ENCODE results near the gene CLEC9A. TPM values are rescaled to one million over a fixed set of nuclear protein-coding genes. Genes with fewer than 3 reads are reported as not detected.

The CLEC9A gene
- total RNA-seq, 1 donor from 2014 or later, result not detected

DNA sequence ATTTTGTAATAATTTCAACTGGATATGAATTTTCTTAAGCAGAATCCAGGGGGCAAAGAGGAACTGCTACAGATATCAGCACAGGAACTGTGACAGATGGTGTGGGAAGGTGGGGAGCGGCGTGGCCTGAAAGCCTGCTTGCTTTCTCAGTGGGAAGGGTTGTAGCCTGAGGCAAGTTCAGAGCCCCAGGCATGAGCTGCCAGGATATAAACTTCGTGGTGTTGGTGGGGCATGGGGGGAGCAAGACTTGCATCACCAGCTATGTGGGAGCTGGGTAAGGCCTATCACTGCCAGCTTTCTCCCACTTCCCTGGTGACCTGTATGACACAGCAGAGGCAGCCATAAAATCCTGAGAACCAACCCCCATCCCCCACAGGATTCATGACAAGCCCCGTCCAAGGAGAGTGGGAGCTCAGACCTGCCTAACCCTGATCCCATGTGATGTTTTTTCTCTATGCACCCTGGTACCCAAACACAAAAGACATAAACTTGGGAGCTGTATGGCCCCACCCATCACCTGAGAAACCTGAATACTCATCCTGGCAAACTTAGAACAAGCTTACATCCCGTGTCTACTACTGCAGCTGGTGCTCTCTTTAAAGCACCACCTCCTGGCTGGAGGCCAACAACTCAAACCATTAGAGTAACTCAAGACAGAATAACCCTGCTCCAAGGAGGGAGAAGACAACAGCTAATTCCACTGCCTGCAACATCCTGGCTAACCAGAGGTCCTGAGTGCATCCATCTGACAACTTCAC is 51.8 kb downstream of the CLEC9A start:
- Mint-ChIP-seq H3K4me3 (ENCODE audit: low read depth) (no peak overlapping the region), H3K36me3 (ENCODE audit: insufficient read depth) (peaks cover 3% of the 10 kb centered on the region), H3K4me1 (ENCODE audit: low read depth) (peaks cover 3% of the 10 kb centered on the region), H3K27ac (no peak overlapping the region), H3K9me3 (ENCODE audit: low read depth) (peaks cover 21% of the 10 kb centered on the region), H3K27me3 (no peaks in the 10 kb centered on the region)
- DNase-seq (ENCODE audit: low spot score, unreplicated experiment), result no peak
- TF ChIP-seq, protein P1, sequence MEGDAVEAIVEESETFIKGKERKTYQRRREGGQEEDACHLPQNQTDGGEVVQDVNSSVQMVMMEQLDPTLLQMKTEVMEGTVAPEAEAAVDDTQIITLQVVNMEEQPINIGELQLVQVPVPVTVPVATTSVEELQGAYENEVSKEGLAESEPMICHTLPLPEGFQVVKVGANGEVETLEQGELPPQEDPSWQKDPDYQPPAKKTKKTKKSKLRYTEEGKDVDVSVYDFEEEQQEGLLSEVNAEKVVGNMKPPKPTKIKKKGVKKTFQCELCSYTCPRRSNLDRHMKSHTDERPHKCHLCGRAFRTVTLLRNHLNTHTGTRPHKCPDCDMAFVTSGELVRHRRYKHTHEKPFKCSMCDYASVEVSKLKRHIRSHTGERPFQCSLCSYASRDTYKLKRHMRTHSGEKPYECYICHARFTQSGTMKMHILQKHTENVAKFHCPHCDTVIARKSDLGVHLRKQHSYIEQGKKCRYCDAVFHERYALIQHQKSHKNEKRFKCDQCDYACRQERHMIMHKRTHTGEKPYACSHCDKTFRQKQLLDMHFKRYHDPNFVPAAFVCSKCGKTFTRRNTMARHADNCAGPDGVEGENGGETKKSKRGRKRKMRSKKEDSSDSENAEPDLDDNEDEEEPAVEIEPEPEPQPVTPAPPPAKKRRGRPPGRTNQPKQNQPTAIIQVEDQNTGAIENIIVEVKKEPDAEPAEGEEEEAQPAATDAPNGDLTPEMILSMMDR (IDR thresholded peaks at IDR 0.05; ENCODE audit: unreplicated experiment), result no peak

DNA sequence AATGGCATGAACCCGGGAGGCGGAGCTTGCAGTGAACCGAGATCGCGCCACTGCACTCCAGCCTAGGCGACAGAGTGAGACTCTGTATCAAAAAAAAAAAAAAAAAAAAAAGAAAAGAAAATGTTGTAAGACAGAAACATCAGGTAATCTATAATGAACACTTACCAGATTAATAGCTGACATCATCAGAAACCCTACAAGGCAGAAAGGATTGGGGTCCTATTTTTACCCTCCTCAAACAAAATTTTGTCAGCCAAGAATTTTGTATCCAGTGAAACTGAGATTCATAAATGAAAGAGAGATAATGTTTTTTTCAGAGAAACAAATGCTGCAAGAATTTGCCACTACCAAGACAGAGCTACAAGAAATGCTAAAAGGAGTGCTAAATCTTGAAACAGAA is 54.3 kb downstream of the CLEC9A start:
- H3K27me3 Mint-ChIP-seq, result no peaks in the 10 kb centered on the region
- no peak overlapping the region for H3K27ac Mint-ChIP-seq
- TF ChIP-seq, protein P1 (IDR thresholded peaks at IDR 0.05; ENCODE audit: unreplicated experiment), result no peak
- peaks cover 3% of the 10 kb centered on the region for H3K36me3 Mint-ChIP-seq (ENCODE audit: insufficient read depth)
- H3K9me3 Mint-ChIP-seq (ENCODE audit: low read depth), result peaks cover 18% of the 10 kb centered on the region
- DNase-seq (ENCODE audit: low spot score, unreplicated experiment), result no peak
- H3K4me3 Mint-ChIP-seq (ENCODE audit: low read depth), result no peak overlapping the region
- H3K4me1 Mint-ChIP-seq (ENCODE audit: low read depth), result peaks cover 6% of the 10 kb centered on the region

DNA sequence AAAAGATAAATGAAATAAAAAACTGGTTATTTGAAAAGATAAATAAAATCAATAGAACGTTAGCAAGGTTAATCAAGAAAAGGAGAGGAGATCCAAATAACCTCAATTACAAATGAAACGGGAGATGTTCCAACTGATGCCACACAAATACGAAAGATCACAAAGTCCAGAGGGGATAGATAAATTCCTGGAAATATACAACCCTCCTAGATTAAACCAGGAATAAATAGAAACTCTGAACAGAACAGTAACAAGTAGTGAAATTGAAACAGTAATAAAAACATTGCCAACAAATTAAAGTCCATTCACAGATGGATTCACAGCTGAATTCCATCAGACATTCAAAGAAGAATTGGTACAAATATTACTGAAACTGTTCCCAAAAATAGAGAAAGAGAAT is 55.9 kb downstream of the CLEC9A start:
- H3K27me3 Mint-ChIP-seq, result peaks cover 5% of the 10 kb centered on the region

DNA sequence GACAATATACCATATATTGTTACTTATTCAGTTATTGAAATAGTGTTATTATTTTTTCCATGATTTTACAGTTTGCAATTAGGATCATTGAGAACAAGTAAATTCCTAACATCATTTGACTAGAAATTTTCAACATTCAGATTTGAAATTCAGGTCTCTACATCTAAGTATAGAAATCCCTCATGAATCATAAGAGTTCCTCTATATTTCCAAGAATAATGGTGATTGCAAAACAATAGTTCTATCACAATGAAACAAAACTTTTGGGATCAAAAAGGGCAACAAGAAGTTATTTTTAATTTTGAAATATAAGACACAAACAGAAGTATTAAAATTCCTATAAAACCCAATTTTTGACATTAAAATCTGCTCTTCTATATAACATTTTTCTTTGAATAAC is 57.5 kb downstream of the CLEC9A start:
- no peak for DNase-seq (ENCODE audit: low spot score, unreplicated experiment)
- H3K4me1 Mint-ChIP-seq (ENCODE audit: low read depth), result peaks cover 6% of the 10 kb centered on the region

More for the DNA sequence above, 55.9 kb downstream of the CLEC9A start:
- H3K36me3 Mint-ChIP-seq (ENCODE audit: insufficient read depth), result peaks cover 3% of the 10 kb centered on the region
- H3K27ac Mint-ChIP-seq, result no peak overlapping the region
- H3K4me3 Mint-ChIP-seq (ENCODE audit: low read depth), result no peak overlapping the region
- H3K9me3 Mint-ChIP-seq (ENCODE audit: low read depth), result peaks cover 18% of the 10 kb centered on the region
- H3K4me1 Mint-ChIP-seq (ENCODE audit: low read depth), result peaks cover 6% of the 10 kb centered on the region
- TF ChIP-seq, protein P1 (IDR thresholded peaks at IDR 0.05; ENCODE audit: unreplicated experiment), result no peak
- DNase-seq (ENCODE audit: low spot score, unreplicated experiment), result no peak

More for the DNA sequence above, 57.5 kb downstream of the CLEC9A start:
- peaks cover 3% of the 10 kb centered on the region for H3K36me3 Mint-ChIP-seq (ENCODE audit: insufficient read depth)
- H3K9me3 Mint-ChIP-seq (ENCODE audit: low read depth), result peaks cover 18% of the 10 kb centered on the region
- no peak overlapping the region for H3K4me3 Mint-ChIP-seq (ENCODE audit: low read depth)
- peaks cover 5% of the 10 kb centered on the region for H3K27me3 Mint-ChIP-seq
- no peak overlapping the region for H3K27ac Mint-ChIP-seq
- TF ChIP-seq, protein P1 (IDR thresholded peaks at IDR 0.05; ENCODE audit: unreplicated experiment), result no peak

All from progenitor cell of endocrine pancreas (in vitro differentiated cells).